Measurements from ENCODE around the gene RANBP9. TPM values are rescaled to one million over a fixed set of nuclear protein-coding genes. Genes with fewer than 3 reads are reported as not detected.
A peak's percentile ranks its signal among the peaks of the same experiment; 100 is the strongest.

Gene RANBP9
- polyA plus RNA-seq, 3 donors, result 1.8 to 26.1 (median 2.0) TPM

- peak overlapping the region in 2 of 7 donors; percentile 53 to 75 for H3K27ac Mint-ChIP-seq
- 0% methylated on average over 4 of the region's 4 CpGs for WGBS (ENCODE audit: insufficient coverage)
- H3K4me2 ChIP-seq (replicated peaks; ENCODE audit: extremely low read depth, low read length, poor library complexity, severe bottlenecking), result no peak overlapping the region
- intact Hi-C loops (cut with micrococcal nuclease), result no loop called here
- peaks cover 0 to 3% (median 1%) of the 10 kb centered on the region in 3 donors for H3K27me3 Mint-ChIP-seq (ENCODE audit: low read depth in 3 of 3)
- H3K9me3 ChIP-seq (replicated peaks in 1 of 2; ENCODE audit: control insufficient read depth in 1 of 2, insufficient read depth in 1 of 2, low read length in 2 of 2), result no peaks in the 10 kb centered on the region
- no peaks in the 10 kb centered on the region for H3K4me1 ChIP-seq (ENCODE audit: control insufficient read depth in 1 of 2, insufficient read depth in 2 of 2, low read length in 2 of 2)
- no peaks in the 10 kb centered on the region for H3K27me3 ChIP-seq (ENCODE audit: control insufficient read depth in 2 of 2, insufficient read depth in 2 of 2, low read length in 2 of 2)
- no peaks in the 10 kb centered on the region for H3K79me2 ChIP-seq (ENCODE audit: insufficient read depth, low read length)
- peak overlapping the region in 1 of 2 donors; percentile 14 for H3K4me3 Mint-ChIP-seq
- no peak overlapping the region for H3K27ac ChIP-seq (ENCODE audit: low read depth in 1 of 2, low read length in 2 of 2)
- no peaks in the 10 kb centered on the region for H3K36me3 Mint-ChIP-seq
- no peak for TF ChIP-seq CTCF (IDR thresholded peaks at IDR 0.05)
- H3K36me3 ChIP-seq (replicated peaks in 1 of 2; ENCODE audit: control insufficient read depth in 1 of 2, insufficient read depth in 2 of 2, low read length in 2 of 2), result no peaks in the 10 kb centered on the region
- no peak overlapping the region for H3K4me3 ChIP-seq (replicated peaks in 1 of 3; ENCODE audit: low read depth in 2 of 3, low read length in 3 of 3)
- DNase-seq, result no peak
- peaks cover 0 to 3% (median 0%) of the 10 kb centered on the region in 7 donors for H3K9me3 Mint-ChIP-seq
- no peaks in the 10 kb centered on the region for H4K20me1 ChIP-seq (ENCODE audit: insufficient read depth, low read length)
- H3K9ac ChIP-seq (ENCODE audit: insufficient read depth, low read length, poor library complexity, severe bottlenecking), result no peak overlapping the region
- H3K4me1 Mint-ChIP-seq, result peaks cover 5% of the 10 kb centered on the region
- peak overlapping the region; percentile 50 for H2AFZ ChIP-seq (ENCODE audit: insufficient read depth, low read depth, low read length, poor library complexity, severe bottlenecking)
These were observed 12.5 kb upstream of the RANBP9 start for GRCh38 chr6:13724182-13724581.

- Mint-ChIP-seq H3K27ac (no peak overlapping the region), H3K36me3 (peaks cover 0 to 2% of the 10 kb centered on the region in 2 donors), H3K4me3 (no peak overlapping the region), H3K27me3 (ENCODE audit: low read depth in 3 of 3) (peaks cover 0 to 4% (median 1%) of the 10 kb centered on the region in 3 donors), H3K4me1 (peaks cover 5% of the 10 kb centered on the region), H3K9me3 (peaks cover 1 to 5% (median 5%) of the 10 kb centered on the region in 7 donors)
- H3K79me2 ChIP-seq (ENCODE audit: insufficient read depth, low read length), result no peaks in the 10 kb centered on the region
- peak overlapping the region; percentile 15 for H2AFZ ChIP-seq (ENCODE audit: insufficient read depth, low read depth, low read length, poor library complexity, severe bottlenecking)
- H3K9ac ChIP-seq (ENCODE audit: insufficient read depth, low read length, poor library complexity, severe bottlenecking), result no peak overlapping the region
- no peaks in the 10 kb centered on the region for H3K27me3 ChIP-seq (ENCODE audit: control insufficient read depth in 2 of 2, insufficient read depth in 2 of 2, low read length in 2 of 2)
- TF ChIP-seq CTCF (IDR thresholded peaks at IDR 0.05), result no peak
- DNase-seq, result no peak
- WGBS (ENCODE audit: insufficient coverage), result 62% methylated on average over 1 of the region's 5 CpGs
- H3K4me2 ChIP-seq (replicated peaks; ENCODE audit: extremely low read depth, low read length, poor library complexity, severe bottlenecking), result no peak overlapping the region
- no peak overlapping the region for H3K27ac ChIP-seq (ENCODE audit: low read depth in 1 of 2, low read length in 2 of 2)
- H3K4me1 ChIP-seq (ENCODE audit: control insufficient read depth in 1 of 2, insufficient read depth in 2 of 2, low read length in 2 of 2), result no peaks in the 10 kb centered on the region
- peaks cover 0 to 1% of the 10 kb centered on the region in 2 donors for H3K9me3 ChIP-seq (replicated peaks in 1 of 2; ENCODE audit: control insufficient read depth in 1 of 2, insufficient read depth in 1 of 2, low read length in 2 of 2)
- H3K36me3 ChIP-seq (replicated peaks in 1 of 2; ENCODE audit: control insufficient read depth in 1 of 2, insufficient read depth in 2 of 2, low read length in 2 of 2), result no peaks in the 10 kb centered on the region
- no peaks in the 10 kb centered on the region for H4K20me1 ChIP-seq (ENCODE audit: insufficient read depth, low read length)
- H3K4me3 ChIP-seq (replicated peaks in 1 of 3; ENCODE audit: low read depth in 2 of 3, low read length in 3 of 3), result no peak overlapping the region
- intact Hi-C loops (cut with micrococcal nuclease), result no loop called here
These were observed 11.2 kb upstream of the RANBP9 start for GRCh38 chr6:13722880-13723279.

Measured in CD14-positive monocyte (primary cell).